ENCODE results near the gene AP1S3. TPM values are rescaled to one million over a fixed set of nuclear protein-coding genes. Genes with fewer than 3 reads are reported as not detected.

Gene AP1S3
- total RNA-seq, 2 experiments from 2014 or later, result 5.8 to 6.3 TPM

DNA sequence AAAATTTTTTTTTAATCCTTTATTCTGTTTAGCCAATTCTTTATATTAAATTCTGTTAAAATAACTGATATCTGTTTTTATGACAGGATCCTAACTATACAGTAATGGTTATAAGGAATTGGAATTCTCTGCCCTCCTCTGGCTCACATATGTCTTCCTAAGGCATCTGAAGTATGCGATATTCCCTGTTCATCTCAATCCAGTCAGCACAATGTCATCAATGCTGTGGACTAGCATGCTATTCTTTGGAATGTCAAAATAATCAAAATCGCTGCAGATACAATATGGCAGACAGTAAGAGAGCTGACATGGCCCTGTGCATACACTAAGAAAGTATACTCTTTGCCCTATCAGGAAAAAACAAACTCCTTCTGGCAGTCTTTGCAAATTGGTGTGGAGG, 107.6 kb downstream of the AP1S3 start:
- POLR2A ChIA-PET, result no interaction called here

DNA sequence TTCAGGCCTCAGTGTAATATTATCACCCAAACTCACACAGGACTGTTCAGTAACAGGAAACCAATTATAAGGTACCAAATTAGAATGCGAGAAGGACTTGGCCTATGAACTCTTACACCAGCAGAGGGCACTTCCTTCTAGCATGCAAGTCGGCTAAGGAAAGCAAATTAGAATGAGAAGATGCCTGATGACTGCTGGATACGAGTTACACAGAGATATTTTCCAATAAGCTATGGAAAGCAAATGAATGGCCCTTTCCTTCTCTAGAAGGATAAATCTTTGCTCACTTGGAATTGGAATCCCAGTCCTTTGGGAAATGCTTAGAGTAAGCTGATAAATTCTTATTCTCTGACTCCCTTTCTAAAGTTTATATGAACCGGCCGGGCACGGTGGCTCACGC, 109.8 kb downstream of the AP1S3 start:
- Mint-ChIP-seq H3K27me3 (peaks cover 14% of the 10 kb centered on the region), H3K27ac (no peak overlapping the region), H3K36me3 (no peaks in the 10 kb centered on the region), H3K4me3 (no peak overlapping the region), H3K4me1 (no peaks in the 10 kb centered on the region), H3K9me3 (no peaks in the 10 kb centered on the region)
- DNase-seq, result no peak
- POLR2A ChIA-PET, result no interaction called here
- ATAC-seq (ENCODE audit: low read depth), result peak; percentile 77

More for the DNA sequence above, 107.6 kb downstream of the AP1S3 start:
- DNase-seq, result no peak
- Mint-ChIP-seq H3K4me3 (no peak overlapping the region), H3K27ac (no peak overlapping the region), H3K27me3 (peaks cover 11% of the 10 kb centered on the region), H3K36me3 (no peaks in the 10 kb centered on the region), H3K9me3 (no peaks in the 10 kb centered on the region), H3K4me1 (no peaks in the 10 kb centered on the region)
- no peak for ATAC-seq (ENCODE audit: low read depth)

DNA sequence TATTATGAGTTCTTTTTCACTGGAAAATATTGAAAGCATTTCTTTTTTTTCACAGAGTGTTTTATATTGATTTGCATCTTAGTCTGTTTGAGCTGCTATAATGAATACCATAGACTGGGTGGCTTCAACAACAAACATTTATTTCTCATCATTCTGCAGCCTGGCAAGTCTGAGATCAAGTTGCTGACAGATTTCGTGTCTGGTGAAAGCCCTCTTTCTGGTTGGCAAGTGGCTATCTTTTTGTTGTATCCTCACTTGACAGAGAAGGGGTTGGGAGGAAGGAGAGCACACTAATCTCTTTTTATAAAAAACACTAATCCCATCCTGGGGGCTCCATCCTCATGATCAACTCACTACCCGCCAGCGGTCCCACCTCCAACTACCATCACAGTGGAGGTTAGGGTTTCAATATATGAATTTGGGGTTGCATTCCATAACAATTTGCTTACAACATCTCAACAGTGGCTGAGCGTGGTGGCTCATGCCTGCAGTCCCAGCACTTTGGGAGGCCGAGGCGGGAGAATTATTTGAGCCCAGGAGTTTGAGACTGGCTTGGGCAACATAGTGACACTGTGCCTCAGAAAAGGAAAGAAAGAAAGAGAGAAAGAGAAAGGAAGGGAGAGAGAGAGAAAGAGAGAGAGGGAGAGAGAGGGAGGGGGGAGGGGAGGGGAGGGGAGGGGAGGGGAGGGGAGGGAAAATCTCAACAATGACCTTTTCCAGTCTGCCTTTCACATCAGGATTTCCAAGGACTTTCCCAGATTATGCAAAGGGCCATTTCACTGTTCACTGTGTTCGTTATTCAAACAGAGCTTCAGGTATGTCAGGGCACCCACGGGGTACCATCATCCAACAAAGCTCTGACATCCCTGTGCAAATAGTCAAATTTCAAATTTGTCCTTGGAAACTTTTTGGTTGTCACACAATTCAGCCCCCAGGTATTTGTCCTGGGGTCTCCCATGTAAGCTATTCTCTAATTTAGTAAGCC, 111.1 kb downstream of the AP1S3 start:
- ATAC-seq (ENCODE audit: low read depth) (no peak), DNase-seq (no peak)
- no peaks in the 10 kb centered on the region for H3K9me3 Mint-ChIP-seq
- no peak overlapping the region for H3K4me3 Mint-ChIP-seq
- peaks cover 12% of the 10 kb centered on the region for H3K27me3 Mint-ChIP-seq
- no peaks in the 10 kb centered on the region for H3K4me1 Mint-ChIP-seq
- POLR2A ChIA-PET, result no interaction called here
- no peak overlapping the region for H3K27ac Mint-ChIP-seq
- no peaks in the 10 kb centered on the region for H3K36me3 Mint-ChIP-seq

DNA sequence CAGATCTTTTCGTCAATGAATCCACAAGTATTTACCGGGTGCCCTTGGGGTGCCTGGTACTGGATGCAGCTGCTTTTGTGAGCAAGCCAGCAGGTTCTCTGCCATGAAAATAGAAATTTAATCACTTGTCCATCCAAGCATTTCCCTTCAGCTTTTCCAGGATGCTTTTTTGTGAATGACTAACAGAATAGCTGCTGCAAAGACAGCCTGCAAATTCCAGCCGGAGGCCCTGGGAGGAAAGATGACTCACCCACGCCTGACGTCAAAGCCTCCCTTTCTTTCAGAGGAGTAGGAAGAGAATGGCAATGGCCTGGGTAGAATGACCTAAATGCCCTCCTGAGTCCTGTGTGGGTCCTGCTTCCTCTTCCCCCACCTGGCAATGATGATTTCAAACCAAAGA, 111.9 kb downstream of the AP1S3 start:
- H3K9me3 Mint-ChIP-seq, result no peaks in the 10 kb centered on the region
- POLR2A ChIA-PET, result no interaction called here
- no peak for DNase-seq
- peaks cover 12% of the 10 kb centered on the region for H3K27me3 Mint-ChIP-seq
- H3K4me3 Mint-ChIP-seq, result no peak overlapping the region
- no peaks in the 10 kb centered on the region for H3K36me3 Mint-ChIP-seq
- no peak overlapping the region for H3K27ac Mint-ChIP-seq
- H3K4me1 Mint-ChIP-seq, result no peaks in the 10 kb centered on the region
- no peak for ATAC-seq (ENCODE audit: low read depth)

DNA sequence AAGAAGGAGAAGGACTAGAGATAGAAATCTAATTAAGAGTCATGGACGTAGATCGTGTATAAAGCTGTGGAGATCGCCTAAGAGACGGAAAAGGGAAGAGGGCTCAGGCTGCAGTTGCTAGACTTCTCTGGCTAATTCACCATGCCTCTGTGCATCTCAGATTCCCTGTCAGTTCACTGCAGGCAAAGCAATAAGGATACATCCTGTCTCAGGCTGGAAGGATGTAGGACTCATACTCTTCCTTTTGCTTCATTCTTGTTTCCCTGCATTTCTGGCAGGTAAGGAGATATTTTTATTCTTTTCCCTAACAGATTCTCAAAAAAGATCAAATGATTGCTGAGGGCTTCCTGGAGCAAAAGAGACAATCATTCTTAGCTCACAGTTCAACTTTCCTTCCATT, 112.5 kb downstream of the AP1S3 start:
- Mint-ChIP-seq H3K4me1 (no peaks in the 10 kb centered on the region), H3K27me3 (peaks cover 12% of the 10 kb centered on the region), H3K36me3 (no peaks in the 10 kb centered on the region), H3K9me3 (no peaks in the 10 kb centered on the region), H3K27ac (no peak overlapping the region), H3K4me3 (no peak overlapping the region)
- POLR2A ChIA-PET, result no interaction called here
- ATAC-seq (ENCODE audit: low read depth) (no peak), DNase-seq (no peak)

DNA sequence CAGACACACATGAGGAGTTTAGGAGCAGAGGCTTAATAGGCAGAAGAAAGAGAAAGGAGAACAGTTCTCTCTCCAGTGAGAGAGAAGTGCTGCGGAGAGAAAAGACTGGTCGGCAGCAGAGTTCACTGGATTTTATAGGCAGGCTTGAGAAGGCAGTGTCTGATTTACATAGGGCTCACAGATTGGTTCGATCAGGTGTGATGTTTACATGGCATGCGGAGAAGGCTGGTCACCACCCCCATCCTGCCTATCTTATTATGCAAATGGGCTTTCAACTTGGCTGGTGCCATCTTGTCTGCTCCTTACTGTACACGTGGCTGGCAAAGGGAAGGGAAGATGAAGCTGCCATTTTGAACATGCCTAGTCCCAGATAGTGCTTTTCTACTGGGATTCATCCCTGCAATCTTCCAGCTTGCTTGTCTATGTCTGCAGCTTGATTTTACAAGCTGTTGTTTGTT, 113.4 kb downstream of the AP1S3 start:
- Mint-ChIP-seq H3K36me3 (no peaks in the 10 kb centered on the region), H3K4me1 (no peaks in the 10 kb centered on the region), H3K4me3 (no peak overlapping the region), H3K9me3 (peaks cover 2% of the 10 kb centered on the region), H3K27ac (no peak overlapping the region), H3K27me3 (peaks cover 15% of the 10 kb centered on the region)
- POLR2A ChIA-PET, result no interaction called here
- ATAC-seq (ENCODE audit: low read depth) (no peak), DNase-seq (no peak)

DNA sequence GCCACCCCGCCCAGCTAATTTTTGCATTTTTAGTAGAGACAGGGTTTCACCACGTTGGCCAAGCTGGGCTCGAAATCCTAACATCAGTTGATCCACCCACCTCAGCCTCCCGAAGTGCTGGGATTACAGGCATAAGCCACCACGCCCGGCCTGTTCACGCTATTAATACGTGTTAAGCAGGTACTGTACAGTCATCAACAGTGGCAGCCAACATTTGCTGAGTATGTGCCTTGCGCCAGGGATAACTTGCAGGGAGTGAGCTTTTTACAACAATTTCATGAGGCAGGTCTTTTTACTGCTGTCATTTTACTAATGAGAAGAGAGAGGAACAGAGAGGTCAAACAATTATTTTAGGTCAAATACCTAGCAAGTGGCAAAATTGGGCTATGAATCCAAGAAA, 115.2 kb downstream of the AP1S3 start:
- POLR2A ChIA-PET, result no interaction called here
- no peak overlapping the region for H3K27ac Mint-ChIP-seq
- no peaks in the 10 kb centered on the region for H3K4me1 Mint-ChIP-seq
- H3K9me3 Mint-ChIP-seq, result peaks cover 5% of the 10 kb centered on the region
- peaks cover 16% of the 10 kb centered on the region for H3K27me3 Mint-ChIP-seq
- DNase-seq (no peak), ATAC-seq (ENCODE audit: low read depth) (no peak)
- H3K36me3 Mint-ChIP-seq, result no peaks in the 10 kb centered on the region
- H3K4me3 Mint-ChIP-seq, result no peak overlapping the region

DNA sequence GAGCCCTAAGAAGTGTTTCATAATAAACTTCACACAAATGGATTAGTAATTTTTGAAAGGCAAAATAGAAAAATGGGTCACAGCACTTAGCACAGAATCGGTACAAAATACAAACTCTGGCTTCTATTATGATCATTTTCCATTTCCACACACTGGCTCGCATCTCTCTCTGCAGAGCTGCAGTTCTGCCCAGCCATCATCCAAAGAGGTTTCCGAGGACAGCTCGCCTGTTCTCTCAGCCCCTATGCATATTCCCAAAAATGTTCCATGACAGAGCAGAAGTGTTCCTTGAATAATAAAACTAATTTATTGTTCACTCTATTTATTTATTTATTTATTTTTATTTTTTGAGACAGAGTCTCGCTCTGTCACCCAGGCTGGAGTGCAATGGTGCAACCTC, 115.6 kb downstream of the AP1S3 start:
- Mint-ChIP-seq H3K4me3 (no peak overlapping the region), H3K4me1 (no peaks in the 10 kb centered on the region), H3K36me3 (no peaks in the 10 kb centered on the region), H3K9me3 (peaks cover 8% of the 10 kb centered on the region), H3K27me3 (peaks cover 16% of the 10 kb centered on the region), H3K27ac (no peak overlapping the region)
- POLR2A ChIA-PET, result no interaction called here
- DNase-seq (no peak), ATAC-seq (ENCODE audit: low read depth) (no peak)

DNA sequence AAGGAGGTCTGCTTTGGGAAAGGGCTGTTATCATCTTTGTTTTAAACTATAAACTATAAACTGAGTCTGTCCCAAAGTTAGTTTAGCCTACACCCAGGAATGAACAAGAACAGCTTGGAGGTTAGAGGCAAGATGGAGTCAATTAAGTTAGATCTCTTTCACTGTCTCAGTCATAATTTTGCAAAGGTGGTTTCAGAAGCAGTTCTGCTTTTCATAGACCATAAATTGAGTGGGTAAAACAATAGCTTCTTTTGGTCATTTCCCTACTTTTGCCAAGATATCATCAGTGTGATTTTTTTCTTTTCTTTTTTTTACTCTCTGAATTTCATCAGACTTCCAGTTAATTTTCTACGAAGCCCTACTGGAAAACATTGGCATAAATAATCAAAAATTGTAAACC, 117.0 kb downstream of the AP1S3 start:
- no peak for ATAC-seq (ENCODE audit: low read depth)
- DNase-seq, result no peak
- Mint-ChIP-seq H3K4me1 (no peaks in the 10 kb centered on the region), H3K4me3 (no peak overlapping the region), H3K9me3 (peaks cover 9% of the 10 kb centered on the region), H3K36me3 (no peaks in the 10 kb centered on the region), H3K27me3 (peaks cover 11% of the 10 kb centered on the region), H3K27ac (no peak overlapping the region)
- POLR2A ChIA-PET, result no interaction called here

DNA sequence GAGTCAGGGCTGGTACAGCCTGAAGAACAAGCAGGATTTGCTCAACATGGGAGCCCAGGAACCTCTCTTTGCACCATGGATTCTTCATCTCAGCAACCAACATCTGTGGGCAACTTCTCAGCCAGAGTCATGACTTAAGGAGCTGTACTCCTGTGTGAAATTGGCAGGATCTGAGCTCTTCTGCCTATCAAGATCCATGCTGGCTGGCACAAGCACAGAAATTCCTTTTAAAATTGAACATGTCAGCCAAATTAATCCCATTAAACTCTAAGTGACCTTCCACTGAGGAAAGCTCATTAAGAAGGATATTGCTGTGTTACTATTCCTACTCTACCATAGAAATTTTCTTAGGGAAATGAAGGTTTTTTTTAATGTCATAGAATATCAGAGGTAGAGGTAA, 124.7 kb downstream of the AP1S3 start:
- no peak for ATAC-seq (ENCODE audit: low read depth)
- Mint-ChIP-seq H3K4me1 (no peaks in the 10 kb centered on the region), H3K9me3 (peaks cover 5% of the 10 kb centered on the region), H3K36me3 (no peaks in the 10 kb centered on the region), H3K27me3 (peaks cover 12% of the 10 kb centered on the region), H3K4me3 (no peak overlapping the region), H3K27ac (no peak overlapping the region)
- no peak for DNase-seq
- POLR2A ChIA-PET, result no interaction called here

DNA sequence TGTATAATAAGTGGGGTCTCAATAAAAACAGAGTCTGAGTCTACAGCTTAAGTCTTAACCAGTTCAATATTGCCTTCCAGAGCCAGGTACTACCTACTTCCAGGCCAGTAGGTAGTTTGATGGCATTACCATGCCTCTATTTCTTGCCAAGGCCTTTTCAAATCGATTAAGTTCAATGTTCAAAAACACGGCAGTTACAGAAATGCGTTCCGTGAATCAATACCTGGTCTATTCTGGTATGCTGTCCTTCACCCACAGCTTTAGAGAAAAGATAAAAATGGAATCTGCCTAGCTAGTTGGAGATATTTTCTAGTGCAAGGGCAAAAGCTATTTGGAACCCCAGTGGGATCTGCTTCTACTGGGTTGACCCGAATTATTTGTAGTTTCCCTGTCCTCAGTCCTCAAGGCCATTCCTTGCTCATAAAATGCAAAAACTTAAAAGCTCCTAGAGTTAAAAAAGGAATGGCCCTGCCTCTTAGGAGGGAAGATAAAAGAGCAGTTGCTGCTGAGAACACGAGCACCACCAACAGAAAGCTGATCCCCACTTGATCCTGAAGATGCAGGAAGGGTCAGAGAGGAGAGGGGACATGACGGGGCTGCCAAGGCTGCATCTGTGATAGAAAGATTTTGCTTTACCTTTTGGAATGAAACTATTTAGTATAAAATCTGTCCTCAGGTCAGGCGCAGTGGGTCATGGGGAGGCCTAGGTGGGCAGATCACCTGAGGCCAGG, 125.6 kb downstream of the AP1S3 start:
- no peak overlapping the region for H3K27ac Mint-ChIP-seq

More for the DNA sequence above, 125.6 kb downstream of the AP1S3 start:
- Mint-ChIP-seq H3K9me3 (peaks cover 3% of the 10 kb centered on the region), H3K36me3 (no peaks in the 10 kb centered on the region), H3K4me1 (no peaks in the 10 kb centered on the region), H3K4me3 (no peak overlapping the region), H3K27me3 (peaks cover 12% of the 10 kb centered on the region)
- POLR2A ChIA-PET, result no interaction called here
- ATAC-seq (ENCODE audit: low read depth) (no peak), DNase-seq (no peak)
